Measurements from ENCODE around the gene ZNF197. TPM values are rescaled to one million over a fixed set of nuclear protein-coding genes. Genes with fewer than 3 reads are reported as not detected.
A peak's percentile ranks its signal among the peaks of the same experiment; 100 is the strongest.

ZNF197 gene
- total and polyA plus RNA-seq, 8 donors, result 5.2 to 24.6 (median 7.6) TPM

DNA sequence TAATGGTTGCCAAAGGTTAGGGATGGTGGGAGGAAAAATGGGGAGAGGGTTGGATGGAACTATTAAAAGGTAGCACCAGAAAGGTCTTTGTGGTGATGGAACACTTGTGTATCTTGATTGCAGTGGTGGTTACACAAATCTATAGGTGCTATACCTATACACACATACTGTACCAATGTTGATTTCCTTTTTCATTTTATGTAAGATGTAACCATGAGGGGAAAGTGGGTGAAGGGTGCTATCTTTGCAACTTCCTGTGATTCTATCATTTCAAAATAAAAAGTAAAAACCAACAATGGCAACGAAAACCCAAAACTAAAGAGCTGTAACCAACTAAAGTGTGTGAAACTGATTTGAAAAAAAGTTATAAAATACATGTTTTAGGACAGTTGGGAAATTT, 22.9 kb downstream of the ZNF197 start:
- peaks cover 0 to 19% (median 13%) of the 10 kb centered on the region in 4 donors for H3K4me1 ChIP-seq
- TF ChIP-seq POLR2AphosphoS5 (IDR thresholded peaks at IDR 0.05) (no peak), EP300 (IDR thresholded peaks at IDR 0.05) (no peak), POLR2A (IDR thresholded peaks at IDR 0.05) (no peak)
- TF ChIP-seq, protein P1, sequence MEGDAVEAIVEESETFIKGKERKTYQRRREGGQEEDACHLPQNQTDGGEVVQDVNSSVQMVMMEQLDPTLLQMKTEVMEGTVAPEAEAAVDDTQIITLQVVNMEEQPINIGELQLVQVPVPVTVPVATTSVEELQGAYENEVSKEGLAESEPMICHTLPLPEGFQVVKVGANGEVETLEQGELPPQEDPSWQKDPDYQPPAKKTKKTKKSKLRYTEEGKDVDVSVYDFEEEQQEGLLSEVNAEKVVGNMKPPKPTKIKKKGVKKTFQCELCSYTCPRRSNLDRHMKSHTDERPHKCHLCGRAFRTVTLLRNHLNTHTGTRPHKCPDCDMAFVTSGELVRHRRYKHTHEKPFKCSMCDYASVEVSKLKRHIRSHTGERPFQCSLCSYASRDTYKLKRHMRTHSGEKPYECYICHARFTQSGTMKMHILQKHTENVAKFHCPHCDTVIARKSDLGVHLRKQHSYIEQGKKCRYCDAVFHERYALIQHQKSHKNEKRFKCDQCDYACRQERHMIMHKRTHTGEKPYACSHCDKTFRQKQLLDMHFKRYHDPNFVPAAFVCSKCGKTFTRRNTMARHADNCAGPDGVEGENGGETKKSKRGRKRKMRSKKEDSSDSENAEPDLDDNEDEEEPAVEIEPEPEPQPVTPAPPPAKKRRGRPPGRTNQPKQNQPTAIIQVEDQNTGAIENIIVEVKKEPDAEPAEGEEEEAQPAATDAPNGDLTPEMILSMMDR (IDR thresholded peaks at IDR 0.05), result no peak
- no peak for DNase-seq
- H3K36me3 ChIP-seq, result peaks cover 5 to 40% (median 30%) of the 10 kb centered on the region in 4 donors
- intact Hi-C loops (cut with DNase I; ENCODE audit: low total_unique reads), result no loop called here
- H3K27me3 ChIP-seq, result no peaks in the 10 kb centered on the region
- 76 to 91% (median 85%) methylated on average over 1 of the region's 1 CpG for WGBS, 5 donors
- no peak overlapping the region for H3K27ac ChIP-seq
- H3K9me3 ChIP-seq, result peaks cover 11 to 30% (median 20%) of the 10 kb centered on the region in 4 donors
- no peak overlapping the region for H3K4me3 ChIP-seq

DNA sequence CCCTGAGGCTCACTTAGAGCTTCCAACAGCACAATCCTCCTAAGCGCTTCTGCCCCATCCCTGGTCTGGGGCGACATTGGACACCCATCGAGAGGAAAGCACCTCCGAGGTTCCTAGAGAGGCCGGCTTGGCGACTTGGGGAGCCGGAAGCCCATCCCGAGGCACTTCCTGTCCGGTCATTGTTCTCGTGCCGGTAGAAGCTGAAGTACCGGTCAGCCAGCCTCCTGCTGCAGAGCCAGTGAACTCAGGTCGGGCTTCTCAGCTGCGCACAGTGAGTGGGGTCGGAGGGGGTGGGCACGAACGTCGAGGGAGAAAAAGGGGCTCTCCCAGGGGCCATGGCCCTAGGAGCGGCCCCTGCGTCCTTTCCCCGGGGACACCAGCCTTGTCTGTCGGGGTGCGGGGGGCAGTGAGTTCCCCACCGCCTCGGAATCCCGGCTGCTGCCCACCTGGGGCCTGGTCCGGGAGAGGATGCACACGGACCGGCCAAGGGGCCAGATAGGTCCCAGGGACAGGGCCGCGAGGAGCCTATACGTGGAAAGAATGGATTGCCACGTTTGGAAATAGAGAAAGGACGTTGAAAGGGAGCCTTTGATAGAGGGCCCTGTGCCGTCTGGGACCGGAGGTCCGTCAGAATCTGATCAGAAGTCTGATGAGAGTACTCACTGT, 23.9 kb downstream of the ZNF197 start, which contains the start of gene ZNF35:
Gene ZNF35, plus strand, starts transcription at position 169 of the 666 bp plus-strand sequence. CDS start 2,336 bp downstream, outside the sequence.
- 1 to 3% (median 2%) methylated on average over 32 to 37 of the region's 37 CpGs for WGBS, 5 donors
- H3K4me1 ChIP-seq, result peaks cover 0 to 19% (median 13%) of the 10 kb centered on the region in 4 donors
- peak; percentile 75 to 93 for DNase-seq
- H3K27me3 ChIP-seq, result no peaks in the 10 kb centered on the region
- peak in 2 of 3 donors; percentile 23 to 61 for TF ChIP-seq POLR2AphosphoS5 (IDR thresholded peaks at IDR 0.05)
- no peak for TF ChIP-seq POLR2A (IDR thresholded peaks at IDR 0.05)
- intact Hi-C loops (cut with DNase I; ENCODE audit: low total_unique reads), result no loop called here
- H3K36me3 ChIP-seq, result peaks cover 10 to 40% (median 31%) of the 10 kb centered on the region in 4 donors
- H3K27ac ChIP-seq, result peak within 1 kb of the TSS; percentile 33 to 83 (median 68)
- H3K9me3 ChIP-seq, result peaks cover 3 to 21% (median 12%) of the 10 kb centered on the region in 4 donors
- peak within 1 kb of the TSS; percentile 84 to 94 (median 92) for H3K4me3 ChIP-seq

DNA sequence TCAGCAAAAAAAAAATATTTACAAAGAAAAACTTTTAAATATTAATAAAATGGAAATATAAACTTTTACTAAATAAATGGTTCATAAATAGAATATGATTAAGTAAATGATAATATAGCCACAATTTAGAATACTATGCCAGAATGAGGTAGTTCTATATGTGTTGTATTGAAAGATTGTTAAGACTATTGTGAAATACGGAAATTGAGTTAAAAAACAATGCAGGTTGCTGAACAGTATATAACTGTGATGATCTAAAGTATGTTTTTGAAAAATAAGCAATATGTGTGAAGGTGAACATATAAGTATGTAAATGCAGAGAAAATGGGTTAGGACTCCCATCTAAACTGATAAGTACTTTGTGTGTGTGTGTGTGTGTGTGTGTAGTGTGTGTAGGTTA, 24.9 kb downstream of the ZNF197 start:
- 83 to 94% (median 88%) methylated on average over 1 of the region's 1 CpG for WGBS, 5 donors

DNA sequence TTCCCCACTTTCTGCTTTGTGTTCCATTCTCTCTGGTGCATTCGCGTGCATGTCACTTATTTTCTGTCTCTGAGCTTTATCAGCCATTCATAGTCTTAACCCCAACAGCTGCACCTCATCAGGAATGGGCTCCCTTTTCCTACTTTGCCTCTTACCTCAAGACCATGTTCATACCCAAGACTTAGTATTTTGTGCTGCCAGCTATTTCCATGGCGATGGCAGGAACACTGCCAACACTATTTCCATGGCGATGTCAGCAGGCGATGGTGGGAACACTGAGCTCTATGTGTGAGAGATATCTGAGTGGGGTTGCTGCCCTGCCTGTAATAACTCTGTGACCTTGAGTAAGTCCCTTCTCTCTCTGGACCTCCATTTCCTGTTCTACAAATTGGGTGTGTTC, 29.2 kb downstream of the ZNF197 start:
- intact Hi-C loops (cut with DNase I; ENCODE audit: low total_unique reads), result no loop called here
- Histone ChIP-seq H3K36me3 (peaks cover 51 to 85% (median 84%) of the 10 kb centered on the region in 4 donors), H3K9me3 (peaks cover under 1 to 29% (median 24%) of the 10 kb centered on the region in 4 donors), H3K27ac (no peak overlapping the region), H3K4me3 (no peak overlapping the region), H3K4me1 (peaks cover 0 to 12% (median 9%) of the 10 kb centered on the region in 4 donors), H3K27me3 (no peaks in the 10 kb centered on the region)
- peak in 1 of 2 donors; percentile 7 for DNase-seq
- no peak for TF ChIP-seq POLR2AphosphoS5 (IDR thresholded peaks at IDR 0.05)
- TF ChIP-seq, protein P1 (IDR thresholded peaks at IDR 0.05), result no peak
- no peak for TF ChIP-seq POLR2A (IDR thresholded peaks at IDR 0.05)
- no peak for TF ChIP-seq EP300 (IDR thresholded peaks at IDR 0.05)
- WGBS, 5 donors, result 96 to 99% (median 96%) methylated on average over 4 to 5 of the region's 5 CpGs

More for the DNA sequence above, 24.9 kb downstream of the ZNF197 start:
- intact Hi-C loops (cut with DNase I; ENCODE audit: low total_unique reads), result no loop called here
- TF ChIP-seq POLR2A (IDR thresholded peaks at IDR 0.05) (no peak), EP300 (IDR thresholded peaks at IDR 0.05) (no peak), POLR2AphosphoS5 (IDR thresholded peaks at IDR 0.05) (no peak)
- TF ChIP-seq, protein P1 (IDR thresholded peaks at IDR 0.05), result no peak
- Histone ChIP-seq H3K4me1 (peaks cover 0 to 19% (median 13%) of the 10 kb centered on the region in 4 donors), H3K9me3 (peaks cover 0 to 12% (median 5%) of the 10 kb centered on the region in 4 donors), H3K27ac (no peak overlapping the region), H3K4me3 (peak overlapping the region in 3 of 4 donors; percentile 84 to 94 (median 93)), H3K27me3 (no peaks in the 10 kb centered on the region), H3K36me3 (peaks cover 15 to 42% (median 41%) of the 10 kb centered on the region in 4 donors)
- no peak for DNase-seq
